ENCODE data around the gene SRRM1.
A peak's percentile ranks its signal among the peaks of the same experiment; 100 is the strongest.

SRRM1 gene

DNA sequence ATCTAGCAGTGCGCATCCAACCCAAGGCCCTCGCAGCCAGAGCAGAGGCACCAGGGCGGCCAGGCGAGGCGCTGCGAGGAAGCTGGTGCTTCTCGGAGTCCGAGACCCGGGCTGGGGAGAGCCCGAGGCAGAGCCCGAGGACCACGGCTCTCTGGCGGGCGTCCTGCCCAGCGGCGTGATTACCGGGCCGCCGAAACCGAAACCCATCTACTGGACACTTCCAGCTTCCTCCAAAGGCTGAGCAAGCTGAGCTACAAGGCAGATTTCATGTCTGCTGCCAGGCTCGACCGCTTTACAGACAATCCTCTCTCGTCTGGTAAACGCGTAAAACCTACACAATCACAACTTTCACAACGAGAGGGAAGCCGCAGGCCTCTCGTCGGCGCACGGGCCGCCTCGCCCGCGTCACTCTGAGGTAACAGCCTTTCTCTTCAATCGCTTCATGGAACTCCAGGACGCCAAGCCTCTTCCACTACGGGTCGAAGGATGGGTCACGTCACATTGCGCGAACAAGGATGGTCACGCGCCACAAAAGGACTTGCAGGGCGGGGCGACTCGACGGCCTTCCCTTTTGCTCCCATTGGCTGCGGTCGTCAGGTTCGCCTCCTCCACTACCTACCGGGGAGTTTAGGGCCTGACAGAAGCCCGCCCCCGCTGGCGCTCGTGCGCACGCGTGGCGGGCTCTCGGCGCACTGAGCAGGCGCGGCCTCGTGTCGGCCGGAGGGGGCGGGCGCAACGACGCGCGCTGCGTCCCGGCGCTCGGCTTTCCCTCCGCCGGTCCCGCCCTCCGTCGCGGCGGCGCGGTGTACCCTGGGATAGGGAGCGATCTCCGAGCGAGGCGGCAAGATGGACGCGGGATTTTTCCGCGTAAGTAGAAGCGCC lies at the start of gene SRRM1:
Gene SRRM1 (plus strand): TSS at position 822 of the 882 bp plus-strand sequence. CDS start 25 bp downstream, at position 847.
- peak; percentile 99 for DNase-seq (ENCODE audit: low spot score)

GRCh38 chr1:24594328-24594598 lies 48.8 kb upstream of the SRRM1 start:
- no peak for DNase-seq (ENCODE audit: low spot score)

DNA sequence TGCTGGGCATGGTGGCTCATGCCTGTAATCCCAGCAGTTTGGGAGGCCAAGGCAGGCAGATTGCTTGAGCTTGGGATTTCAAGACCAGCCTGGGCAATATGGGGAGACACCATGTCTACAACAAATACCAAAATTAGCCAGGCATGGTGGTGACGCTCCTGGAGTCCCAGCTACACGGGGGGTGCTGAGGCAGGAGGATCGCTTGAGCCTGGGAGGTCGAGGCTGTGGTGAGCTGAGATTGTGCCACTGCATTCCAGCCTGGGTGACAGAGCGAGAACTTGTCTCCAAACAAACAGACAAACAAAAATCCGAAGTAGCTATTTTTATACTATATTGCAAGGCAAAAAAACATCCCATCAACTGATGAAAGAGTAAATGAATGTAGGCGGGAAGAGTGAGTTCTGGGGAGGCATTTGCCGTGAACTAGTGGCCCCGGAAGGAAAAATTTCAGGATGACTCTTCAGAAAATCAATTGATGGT lies 46.7 kb upstream of the SRRM1 start:
- DNase-seq (ENCODE audit: low spot score): no peak

DNA sequence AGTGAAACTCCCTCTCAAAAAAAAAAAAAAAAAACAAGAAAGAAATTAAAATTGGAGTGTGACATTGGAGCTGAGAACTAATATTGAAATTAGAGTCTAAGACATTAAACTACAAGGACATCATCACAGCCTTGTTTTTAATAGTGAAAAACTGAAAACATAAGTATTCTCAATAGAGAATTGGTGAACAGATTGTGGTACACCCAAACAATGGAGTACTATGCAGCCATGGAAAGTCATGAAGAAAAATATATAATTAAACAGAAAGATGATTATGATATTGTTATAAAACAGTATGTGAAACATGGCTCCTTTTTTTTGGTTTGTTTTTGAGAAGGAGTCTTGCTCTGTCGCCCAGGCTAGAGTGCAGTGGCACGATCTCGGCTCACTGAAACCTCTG lies 43.8 kb upstream of the SRRM1 start:
- DNase-seq (ENCODE audit: low spot score): no peak

- no peak for DNase-seq (ENCODE audit: low spot score)
Observed at GRCh38 chr1:24600551-24600950, 42.6 kb upstream of the SRRM1 start.

- DNase-seq (ENCODE audit: low spot score): no peak
Observed at GRCh38 chr1:24605534-24606295, 37.4 kb upstream of the SRRM1 start.

- no peak for DNase-seq (ENCODE audit: low spot score)
Observed at GRCh38 chr1:24606296-24606605, 36.9 kb upstream of the SRRM1 start.

DNA sequence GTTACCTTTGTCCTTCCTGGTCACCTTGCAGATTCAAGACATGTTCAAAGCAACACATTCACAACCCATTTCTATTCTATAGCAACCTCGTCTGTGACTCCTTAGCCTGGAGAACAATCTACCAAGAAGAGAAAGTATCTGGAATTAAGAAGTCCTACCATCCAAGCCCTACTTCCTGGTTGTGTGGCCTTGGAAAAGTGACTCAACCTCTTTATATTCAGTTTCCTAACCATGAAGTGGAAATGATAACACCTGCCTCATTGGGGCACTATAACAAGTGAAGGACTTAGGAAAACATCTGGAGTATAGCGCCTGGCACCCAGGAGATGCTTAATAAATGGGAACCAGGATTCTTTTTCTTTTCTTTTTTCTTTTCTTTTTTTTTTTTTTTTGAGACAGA lies 36.5 kb upstream of the SRRM1 start:
- DNase-seq (ENCODE audit: low spot score): no peak

DNA sequence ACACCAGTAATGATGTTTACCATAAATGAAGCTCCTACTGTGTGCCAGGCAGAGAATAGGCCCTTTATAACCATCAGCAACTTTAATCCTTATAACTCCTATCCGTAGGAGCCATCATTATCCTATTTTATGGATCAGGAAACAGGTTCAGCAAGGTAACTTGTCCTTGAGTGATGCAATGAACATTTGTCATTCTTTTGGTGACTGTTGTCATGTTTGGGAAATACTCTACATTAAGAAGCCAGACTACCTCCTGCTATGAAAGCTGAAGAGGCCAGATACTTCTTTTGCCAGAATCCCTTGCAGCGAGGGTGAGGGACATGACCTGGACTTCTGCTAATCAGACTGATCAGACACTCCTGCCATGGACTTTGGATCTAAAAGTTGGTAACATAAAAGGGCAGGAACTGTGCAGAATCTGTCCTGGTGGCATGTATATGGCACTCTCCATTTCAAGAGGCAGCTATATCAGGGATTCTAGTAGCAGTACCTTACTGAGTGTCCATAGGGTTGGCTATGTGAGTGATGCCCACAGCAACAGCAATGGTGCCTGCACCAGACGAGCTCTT lies 33.1 kb upstream of the SRRM1 start:
- DNase-seq (ENCODE audit: low spot score): no peak

DNA sequence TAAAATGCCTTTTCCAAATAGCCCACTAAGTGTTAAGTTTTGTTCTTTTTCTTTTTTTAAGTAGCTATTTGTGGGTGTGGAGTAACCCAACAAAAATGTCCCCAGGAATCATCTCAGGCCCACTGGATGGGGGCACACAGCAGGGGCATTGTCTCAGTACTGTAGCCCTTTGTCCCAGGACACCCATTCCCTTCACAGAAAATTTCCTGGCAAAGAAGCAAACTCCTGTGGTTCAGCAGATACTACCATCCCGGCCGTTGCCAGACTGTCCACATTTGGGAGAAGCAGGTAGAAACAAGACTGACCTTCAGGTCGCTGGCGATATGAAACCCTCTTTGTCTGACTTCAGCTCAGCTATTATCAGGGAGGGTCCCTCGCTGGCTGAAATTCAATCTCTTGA lies 23.7 kb upstream of the SRRM1 start:
- DNase-seq (ENCODE audit: low spot score): no peak

DNA sequence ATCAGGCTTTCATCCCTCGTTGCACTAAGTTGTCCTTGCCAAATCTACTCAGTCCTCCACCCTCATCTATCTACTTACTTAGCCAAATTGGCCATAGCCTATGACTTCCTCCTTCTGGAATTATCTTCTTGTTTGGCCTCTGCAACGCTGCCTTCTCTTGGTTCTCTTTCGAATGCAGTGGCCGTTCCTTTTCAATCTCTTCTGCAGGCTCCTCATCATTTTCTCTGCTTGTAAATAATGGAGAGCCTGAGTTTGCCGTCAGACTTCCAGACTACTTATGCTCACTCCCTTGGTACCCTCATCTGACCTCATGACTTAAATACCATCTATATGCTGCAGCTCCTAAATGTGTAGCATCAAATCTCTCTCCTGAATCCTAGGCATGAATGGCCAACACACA lies 22.4 kb upstream of the SRRM1 start:
- DNase-seq (ENCODE audit: low spot score): no peak

GRCh38 chr1:24621121-24621520 lies 22.0 kb upstream of the SRRM1 start:
- no peak for DNase-seq (ENCODE audit: low spot score)

- DNase-seq (ENCODE audit: low spot score): no peak
Observed at GRCh38 chr1:24622218-24622617, 20.9 kb upstream of the SRRM1 start.

GRCh38 chr1:24632832-24633175 lies 10.3 kb upstream of the SRRM1 start:
- no peak for DNase-seq (ENCODE audit: low spot score)

GRCh38 chr1:24635195-24635843 lies 7.8 kb upstream of the SRRM1 start:
- DNase-seq (ENCODE audit: low spot score): peak; percentile 72

DNA sequence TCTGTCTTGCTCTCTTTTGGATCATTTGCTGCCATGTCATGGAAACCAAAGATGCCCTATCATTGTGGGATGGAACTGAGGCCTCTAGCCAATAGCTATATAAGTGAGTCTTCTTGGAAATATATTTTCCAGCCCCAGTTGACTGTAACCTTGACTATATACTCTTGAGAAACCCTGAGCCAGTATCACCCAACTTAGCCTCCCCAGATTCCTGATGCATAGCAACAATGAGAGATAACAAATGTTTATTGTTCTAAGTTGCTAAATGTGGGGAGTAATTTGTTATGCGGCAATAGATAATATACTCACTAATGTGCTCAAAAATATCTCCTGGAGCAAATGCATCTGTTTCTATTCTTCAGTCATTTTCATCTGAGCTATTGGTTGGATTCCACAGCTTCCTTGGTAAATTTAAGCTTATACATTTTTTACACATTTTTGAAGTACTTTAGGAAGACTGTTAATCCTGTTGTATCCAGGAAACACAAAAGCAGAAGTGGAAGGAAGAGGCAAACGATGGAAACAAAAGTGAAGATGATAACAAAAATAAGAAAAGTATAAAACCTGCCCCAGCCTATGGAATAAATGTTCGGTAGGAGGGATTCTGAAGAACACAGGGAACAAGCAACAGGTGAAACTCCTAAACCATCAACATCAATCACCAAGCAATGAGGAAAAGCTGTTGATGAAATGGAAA lies 6.3 kb upstream of the SRRM1 start:
- DNase-seq (ENCODE audit: low spot score): no peak

GRCh38 chr1:24639094-24639493 lies 4.0 kb upstream of the SRRM1 start:
- DNase-seq (ENCODE audit: low spot score): no peak

DNA sequence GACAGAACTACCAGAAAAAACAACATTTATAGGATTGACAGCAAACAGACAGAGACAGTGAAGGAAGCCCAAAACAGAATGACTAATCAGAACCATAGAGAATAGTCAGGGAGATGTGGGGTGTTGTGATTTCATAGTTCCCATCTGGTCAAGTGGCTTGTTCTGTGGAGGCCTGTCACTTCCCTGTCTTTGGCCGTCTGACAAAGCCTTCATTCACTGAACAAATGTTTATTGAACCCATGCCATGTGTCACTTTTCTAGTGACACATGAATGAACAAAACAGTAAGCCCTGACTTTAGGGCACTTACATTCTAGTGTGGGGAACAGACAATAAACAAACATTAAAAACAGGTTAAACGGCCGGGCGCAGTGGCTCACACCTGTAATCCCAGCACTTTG lies 3.2 kb upstream of the SRRM1 start:
- no peak for DNase-seq (ENCODE audit: low spot score)

DNA sequence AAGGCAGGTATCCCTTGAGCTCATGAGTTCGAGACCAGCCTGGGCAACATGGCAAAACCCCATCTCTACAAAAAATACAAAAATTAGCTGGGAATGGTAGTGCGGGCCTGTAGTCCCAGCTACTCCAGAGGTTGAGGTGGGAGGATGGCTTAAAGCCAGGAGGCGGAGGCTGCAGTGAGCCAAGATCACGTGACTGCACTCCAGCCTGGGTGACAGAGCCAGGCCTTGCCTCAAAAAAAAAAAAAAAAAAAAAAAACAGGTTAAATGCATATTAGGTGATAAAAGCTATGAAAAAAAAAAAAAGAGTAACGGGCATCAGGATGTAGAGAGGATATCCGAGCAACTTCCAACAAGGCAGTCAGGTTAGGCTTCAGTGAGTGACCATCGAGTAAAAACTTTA lies 2.8 kb upstream of the SRRM1 start:
- no peak for DNase-seq (ENCODE audit: low spot score)

- DNase-seq (ENCODE audit: low spot score): peak; percentile 21
Observed at GRCh38 chr1:24641646-24642151, 1.4 kb upstream of the SRRM1 start.

GRCh38 chr1:24643363-24644099 lies 429 bp downstream of the SRRM1 start:
- DNase-seq (ENCODE audit: low spot score): peak; percentile 40

DNA sequence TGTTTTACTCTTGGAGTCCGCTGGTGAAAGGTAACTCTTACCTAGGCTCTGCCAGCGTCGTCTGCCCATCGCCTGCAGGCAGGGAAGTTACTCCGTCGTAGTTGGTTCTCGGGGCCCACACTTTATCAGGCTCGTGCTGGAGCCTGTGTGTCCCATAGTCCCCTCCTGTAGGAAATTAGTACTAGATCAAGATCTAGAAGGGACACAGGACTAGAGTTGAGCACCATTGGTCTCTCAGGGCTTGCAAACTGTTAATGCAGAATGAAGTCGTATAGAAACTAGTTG lies 940 bp downstream of the SRRM1 start:
- DNase-seq (ENCODE audit: low spot score): peak; percentile 14
